Mesenchymal stem cell (in vitro differentiated cells and primary cell): ENCODE results near the gene LCN6.
"Not testable (repeated sequence)": the region's sequence is repeated elsewhere in the genome, so short reads cannot be mapped to it uniquely, and the experiment has no call there.

ENCODE experiments used
- DNase-seq: peaks from one replicate; pipeline ENCODE4 v3.0.0-alpha.2; 2013
- H2AFZ ChIP-seq: one replicate; pipeline ENCODE4 v1.6.1; 2013; ENCODE audit warnings: low read depth, mild to moderate bottlenecking, control low read depth, inconsistent platforms, low read length, moderate library complexity
- H2AK5ac ChIP-seq: 2 replicates; pipeline ENCODE4 v1.6.1; 2013; ENCODE audit warnings: low read length, moderate library complexity, mild to moderate bottlenecking, inconsistent platforms; ENCODE audit not compliant: severe bottlenecking
- H2BK120ac ChIP-seq: one replicate; pipeline ENCODE4 v1.6.1; 2013; ENCODE audit warnings: low read depth, mild to moderate bottlenecking, inconsistent platforms, low read length, moderate library complexity
- H2BK12ac ChIP-seq, 2 experiments: one replicate each; pipeline ENCODE4 v1.6.1; 2013; ENCODE audit warnings: inconsistent platforms in 2 of 2, low read length in 2 of 2, mild to moderate bottlenecking in 2 of 2, moderate library complexity in 2 of 2, control low read depth in 1 of 2
- H2BK15ac ChIP-seq: one replicate; pipeline ENCODE4 v1.6.1; 2013; ENCODE audit warnings: mild to moderate bottlenecking, low read depth, inconsistent platforms; ENCODE audit not compliant: poor library complexity, severe bottlenecking
- H2BK5ac ChIP-seq: 2 replicates; pipeline ENCODE4 v1.6.1; 2013; ENCODE audit warnings: low read depth, mild to moderate bottlenecking, low read length, control low read depth, inconsistent platforms; ENCODE audit not compliant: poor library complexity, severe bottlenecking
- H3K14ac ChIP-seq, 2 experiments: one replicate each; pipeline ENCODE4 v1.6.1; 2013; ENCODE audit warnings: inconsistent platforms in 2 of 2, low read length in 2 of 2, control low read depth in 1 of 2, mild to moderate bottlenecking in 1 of 2, moderate library complexity in 1 of 2
- H3K18ac ChIP-seq, 2 experiments: one replicate each; pipeline ENCODE4 v1.6.1; 2013; ENCODE audit warnings: inconsistent platforms in 2 of 2, low read length in 2 of 2, control low read depth in 1 of 2, low read depth in 1 of 2, mild to moderate bottlenecking in 1 of 2
- H3K23ac ChIP-seq, 2 experiments: one replicate each; pipeline ENCODE4 v1.6.1; 2013; ENCODE audit warnings: inconsistent platforms in 2 of 2, low read length in 2 of 2, mild to moderate bottlenecking in 2 of 2, moderate library complexity in 2 of 2, control low read depth in 1 of 2
- H3K27ac ChIP-seq: 2 replicates; pipeline ENCODE4 v1.5.1; 2013; ENCODE audit warnings: mild to moderate bottlenecking, moderate library complexity, low read length, control low read depth, inconsistent platforms; ENCODE audit not compliant: poor library complexity, severe bottlenecking
- H3K27me3 ChIP-seq, 2 experiments: 2 replicates each; pipeline versions ENCODE4 v1.6.1 to v1.7.0; 2013; ENCODE audit warnings: low read length in 2 of 2, mild to moderate bottlenecking in 2 of 2, moderate library complexity in 2 of 2, control low read depth in 1 of 2, inconsistent platforms in 1 of 2; ENCODE audit not compliant: control insufficient read depth in 1 of 2, insufficient read depth in 1 of 2
- H3K36me3 ChIP-seq, 2 experiments: 2 replicates each; pipeline versions ENCODE4 v1.6.1 to v1.7.0; 2013; ENCODE audit warnings: low read length in 2 of 2, control low read depth in 1 of 2, inconsistent platforms in 1 of 2, low read depth in 1 of 2, mild to moderate bottlenecking in 1 of 2; ENCODE audit not compliant: insufficient read depth in 2 of 2, control insufficient read depth in 1 of 2
- H3K4ac ChIP-seq, 2 experiments: one replicate each; pipeline ENCODE4 v1.6.1; 2013; ENCODE audit warnings: inconsistent platforms in 2 of 2, low read length in 2 of 2, mild to moderate bottlenecking in 2 of 2, moderate library complexity in 2 of 2, control low read depth in 1 of 2, low read depth in 1 of 2
- H3K4me1 ChIP-seq: 2 replicates; pipeline ENCODE4 v1.6.1; 2013; ENCODE audit warnings: low read depth, low read length, control low read depth; ENCODE audit not compliant: control insufficient read depth, insufficient read depth
- H3K4me2 ChIP-seq: 2 replicates; pipeline ENCODE4 v1.6.1; 2013; ENCODE audit warnings: low read length, mild to moderate bottlenecking, inconsistent platforms; ENCODE audit not compliant: poor library complexity, severe bottlenecking
- H3K4me3 ChIP-seq, 2 experiments: 2 replicates each; pipeline versions ENCODE4 v1.5.1 to v1.7.0; 2013; ENCODE audit warnings: low read length in 2 of 2, mild to moderate bottlenecking in 2 of 2, control low read depth in 1 of 2, low read depth in 1 of 2; ENCODE audit not compliant: insufficient read depth in 1 of 2
- H3K79me1 ChIP-seq: replicated peaks from 2 replicates; pipeline ENCODE4 v1.6.1; 2013; ENCODE audit warnings: mild to moderate bottlenecking, control low read depth, low read length, inconsistent platforms; ENCODE audit not compliant: poor library complexity, severe bottlenecking
- H3K9ac ChIP-seq: 2 replicates; pipeline ENCODE4 v1.7.0; 2013; ENCODE audit warnings: mild to moderate bottlenecking, low read length, moderate library complexity
- H3K9me3 ChIP-seq: 2 replicates; pipeline ENCODE4 v1.7.0; 2013; ENCODE audit warnings: mild to moderate bottlenecking, low read length; ENCODE audit not compliant: control insufficient read depth
- H4K8ac ChIP-seq: one replicate; pipeline ENCODE4 v1.6.1; 2013; ENCODE audit warnings: inconsistent platforms, mild to moderate bottlenecking, low read length, moderate library complexity
- H4K91ac ChIP-seq: one replicate; pipeline ENCODE4 v1.6.1; 2013; ENCODE audit warnings: mild to moderate bottlenecking, low read length, inconsistent platforms
- WGBS: methylation state at CpG from one replicate; pipeline ENCODE4 v1.1.7; 2013; ENCODE audit warnings: mixed read lengths; 5-methylcytosine and 5-hydroxymethylcytosine counted together

The LCN6 gene

DNA sequence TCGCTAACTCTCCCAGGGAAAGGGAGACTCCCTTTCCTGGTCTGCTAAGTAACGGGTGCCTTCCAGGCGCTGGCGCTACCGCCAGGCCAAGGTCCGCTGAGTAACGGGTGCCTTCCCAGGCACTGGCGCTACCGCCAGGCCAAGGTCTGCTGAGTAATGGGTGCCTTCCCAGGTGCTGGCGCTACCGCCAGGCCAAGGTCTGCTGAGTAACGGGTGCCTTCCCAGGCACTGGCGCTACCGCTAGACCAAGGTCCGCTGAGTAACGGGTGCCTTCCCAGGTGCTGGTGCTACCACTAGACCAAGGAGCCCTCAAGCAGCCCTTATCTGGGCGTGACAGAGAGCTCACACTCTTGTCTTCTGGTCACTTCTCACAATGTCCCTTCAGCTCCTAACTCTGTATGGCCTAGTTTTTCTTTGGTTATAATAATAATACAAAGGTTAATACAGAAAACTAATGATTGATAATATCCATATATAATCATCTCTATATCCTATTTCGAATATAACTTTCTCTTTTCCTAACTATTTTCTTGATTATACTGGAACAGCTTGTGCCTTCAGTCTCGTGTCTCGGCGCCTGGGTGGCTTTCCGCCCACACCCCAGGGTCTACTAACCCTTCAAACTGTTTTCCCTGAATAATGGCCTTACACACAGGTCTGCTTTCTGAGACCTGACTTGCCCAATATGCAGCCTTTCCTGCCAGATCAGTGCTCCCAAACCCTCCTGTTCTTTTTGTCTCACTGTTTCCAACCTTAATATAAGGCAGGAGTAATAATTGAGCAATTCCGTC, 37.4 kb upstream of the LCN6 start:
- H3K4me1 ChIP-seq, H2AFZ ChIP-seq, H3K23ac ChIP-seq, DNase-seq, H3K9me3 ChIP-seq, H3K4ac ChIP-seq, H3K79me1 ChIP-seq, H4K91ac ChIP-seq, H3K4me3 ChIP-seq, H4K8ac ChIP-seq, H2AK5ac ChIP-seq, H3K14ac ChIP-seq, H2BK120ac ChIP-seq, H2BK12ac ChIP-seq, H3K9ac ChIP-seq, H3K36me3 ChIP-seq, H3K27ac ChIP-seq, H3K18ac ChIP-seq, H2BK5ac ChIP-seq, H2BK15ac ChIP-seq, H3K4me2 ChIP-seq: not testable (repeated sequence)
- WGBS = 89% methylated on average over 18 of the region's 23 CpGs
- H3K27me3 ChIP-seq = peaks cover 10 to 17% of the 10 kb centered on the region in 2 experiments

DNA sequence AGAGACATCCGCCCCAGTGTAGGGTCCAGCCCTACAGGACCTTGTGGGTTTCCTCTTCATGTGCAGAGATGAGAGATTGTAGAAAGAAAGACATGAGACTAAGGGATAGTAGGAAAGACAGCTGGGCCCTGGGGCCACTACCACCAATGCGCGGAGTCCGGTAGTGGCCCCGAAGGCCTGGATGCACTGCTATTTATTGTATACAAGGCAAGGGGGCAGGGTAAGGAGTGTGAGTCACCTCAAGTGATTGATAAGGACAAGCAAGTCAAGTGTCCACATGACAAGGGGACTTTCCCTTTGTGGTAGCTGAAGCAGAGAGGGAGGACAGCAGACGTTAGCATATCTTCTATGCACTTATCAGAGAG, 36.7 kb upstream of the LCN6 start:
- Histone ChIP-seq H3K79me1 (no peaks in the 10 kb centered on the region), H3K4ac (no peak overlapping the region), H3K4me3 (no peak overlapping the region), H3K23ac (no peak overlapping the region), H3K4me1 (no peaks in the 10 kb centered on the region), H2AK5ac (no peak overlapping the region), H3K4me2 (no peak overlapping the region), H4K91ac (no peak overlapping the region), H2BK120ac (no peak overlapping the region), H3K27ac (no peak overlapping the region), H3K14ac (no peak overlapping the region), H2BK12ac (peak overlapping the region in 1 of 2 experiments; percentile 32), H3K9me3 (no peaks in the 10 kb centered on the region), H2AFZ (no peak overlapping the region), H3K36me3 (no peaks in the 10 kb centered on the region), H3K9ac (no peak overlapping the region), H4K8ac (no peak overlapping the region), H2BK5ac (no peak overlapping the region), H3K27me3 (peaks cover 15 to 25% of the 10 kb centered on the region in 2 experiments), H2BK15ac (no peak overlapping the region), H3K18ac (no peak overlapping the region)
- WGBS = 89% methylated on average over 5 of the region's 6 CpGs
- DNase-seq = peak; percentile 71

DNA sequence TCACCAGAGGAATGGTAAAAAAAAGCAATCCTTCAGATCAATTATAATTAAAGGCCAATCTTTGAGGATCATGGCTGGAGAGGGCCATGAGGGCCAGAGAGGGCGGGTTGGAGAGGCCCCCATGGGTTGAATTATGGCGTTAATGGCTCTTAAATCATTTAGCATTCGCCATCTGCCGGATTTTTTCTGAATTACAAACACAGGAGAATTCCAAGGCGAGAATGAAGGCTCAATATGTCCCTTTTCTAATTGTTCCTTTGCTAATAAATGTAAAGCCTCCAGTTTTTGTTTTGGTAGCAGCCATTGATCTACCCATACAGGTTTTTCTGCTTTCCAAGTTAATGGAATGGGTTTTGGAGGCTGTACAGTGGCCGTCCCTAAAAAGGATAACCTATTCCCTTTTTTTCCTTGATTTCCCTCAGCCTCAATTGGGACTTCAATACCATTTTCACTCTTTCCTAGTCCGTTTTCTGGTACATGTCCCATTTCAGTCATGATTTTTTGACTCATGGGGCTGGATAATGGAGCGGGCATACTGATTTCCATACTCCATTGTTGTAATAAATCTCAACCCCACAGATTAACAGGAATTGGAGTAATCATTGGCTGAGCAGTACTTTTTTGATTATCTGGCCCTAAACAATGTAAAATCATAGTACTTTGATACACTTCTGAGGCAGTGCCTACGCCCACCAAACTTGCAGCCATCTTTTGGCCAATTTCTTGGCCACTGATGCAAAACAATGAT, 36.1 kb upstream of the LCN6 start:
- peaks cover 18 to 30% of the 10 kb centered on the region in 2 experiments for H3K27me3 ChIP-seq
- H2AFZ ChIP-seq = no peak overlapping the region
- H3K14ac ChIP-seq = no peak overlapping the region
- no peak overlapping the region for H3K4me3 ChIP-seq
- peak; percentile 53 for DNase-seq
- no peak overlapping the region for H2BK5ac ChIP-seq
- H4K91ac ChIP-seq = no peak overlapping the region
- H3K23ac ChIP-seq = no peak overlapping the region
- no peak overlapping the region for H2BK15ac ChIP-seq
- no peaks in the 10 kb centered on the region for H3K4me1 ChIP-seq
- H4K8ac ChIP-seq = no peak overlapping the region
- H3K9ac ChIP-seq = no peak overlapping the region
- H3K9me3 ChIP-seq = no peaks in the 10 kb centered on the region
- no peak overlapping the region for H2AK5ac ChIP-seq
- H2BK120ac ChIP-seq = no peak overlapping the region
- no peak overlapping the region for H2BK12ac ChIP-seq
- no peak overlapping the region for H3K4me2 ChIP-seq
- no peaks in the 10 kb centered on the region for H3K79me1 ChIP-seq
- 27% methylated on average over 9 of the region's 9 CpGs for WGBS
- no peak overlapping the region for H3K27ac ChIP-seq
- no peaks in the 10 kb centered on the region for H3K36me3 ChIP-seq
- H3K4ac ChIP-seq = no peak overlapping the region
- H3K18ac ChIP-seq = no peak overlapping the region

DNA sequence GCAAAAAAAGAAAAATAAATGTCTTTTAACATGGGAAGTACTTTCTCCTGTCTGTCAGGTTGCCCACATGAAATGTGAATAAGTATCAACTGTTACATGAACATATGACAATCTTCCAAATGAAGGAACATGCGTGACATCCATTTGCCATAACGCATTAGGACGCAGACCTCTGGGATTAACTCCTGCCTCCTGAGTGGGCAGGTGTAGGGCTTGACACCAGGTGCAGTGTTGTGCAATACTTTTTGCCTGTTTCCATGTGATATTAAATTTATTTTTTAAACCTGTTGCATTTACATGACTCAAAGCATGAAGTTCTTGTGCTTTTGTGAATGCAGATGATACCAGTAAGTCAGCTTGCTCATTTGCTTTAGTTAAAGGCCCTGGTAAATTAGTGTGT, 34.1 kb upstream of the LCN6 start:
- Histone ChIP-seq H3K23ac (no peak overlapping the region), H3K9me3 (no peaks in the 10 kb centered on the region), H3K4me3 (no peak overlapping the region), H2BK120ac (no peak overlapping the region), H3K9ac (no peak overlapping the region), H3K79me1 (no peaks in the 10 kb centered on the region), H3K27me3 (peaks cover 37 to 49% of the 10 kb centered on the region in 2 experiments), H2AK5ac (no peak overlapping the region), H3K36me3 (no peaks in the 10 kb centered on the region), H2BK15ac (no peak overlapping the region), H3K18ac (no peak overlapping the region), H4K91ac (no peak overlapping the region), H3K14ac (no peak overlapping the region), H2BK12ac (no peak overlapping the region), H3K27ac (no peak overlapping the region), H3K4ac (no peak overlapping the region), H3K4me1 (no peaks in the 10 kb centered on the region), H2AFZ (no peak overlapping the region), H2BK5ac (no peak overlapping the region), H3K4me2 (no peak overlapping the region), H4K8ac (no peak overlapping the region)
- 100% methylated on average over 2 of the region's 3 CpGs for WGBS
- no peak for DNase-seq
